Smooth muscle cell (in vitro differentiated cells): Measurements from ENCODE around the gene TMEM242. TPM values are rescaled to one million over a fixed set of nuclear protein-coding genes. Genes with fewer than 3 reads are reported as not detected.

Experiments
- DNase-seq: peaks from one replicate; lab custom pipeline; 2025; ENCODE audit not compliant: unreplicated experiment; lab: John Stamatoyannopoulos, UW
- H2AFZ ChIP-seq: fragments of 200-600 bp; sonication (generic); 2 replicates; pipeline ENCODE4 v1.6.0; 2016; ENCODE audit warnings: antibody characterized with exemption, low read depth, mild to moderate bottlenecking
- H3F3A ChIP-seq: fragments of 200-600 bp; sonication (generic); 2 replicates; pipeline ENCODE4 v1.6.0; 2017; ENCODE audit warnings: antibody characterized with exemption, low read depth
- H3K27ac ChIP-seq: fragments of 200-600 bp; sonication (generic); 2 replicates; pipeline ENCODE4 v1.5.1; 2016; ENCODE audit warnings: low read depth, mild to moderate bottlenecking
- H3K27me3 ChIP-seq: fragments of 200-600 bp; sonication (generic); 2 replicates; pipeline ENCODE4 v1.6.1; 2016; ENCODE audit warnings: low read depth, mild to moderate bottlenecking
- H3K36me3 ChIP-seq: fragments of 200-600 bp; sonication (generic); 2 replicates; pipeline ENCODE4 v1.5.1; 2016; ENCODE audit warnings: low read depth
- H3K4me1 ChIP-seq: fragments of 200-600 bp; sonication (generic); 2 replicates; pipeline ENCODE4 v1.5.1; 2016; ENCODE audit warnings: low read depth
- H3K4me2 ChIP-seq: fragments of 200-600 bp; sonication (generic); 2 replicates; pipeline ENCODE4 v1.6.0; 2016; ENCODE audit warnings: mild to moderate bottlenecking
- H3K4me3 ChIP-seq: fragments of 200-600 bp; sonication (generic); 2 replicates; pipeline ENCODE4 v1.5.1; 2016; ENCODE audit warnings: mild to moderate bottlenecking
- H3K79me2 ChIP-seq: fragments of 200-600 bp; sonication (generic); 2 replicates; pipeline ENCODE4 v1.6.0; 2016; ENCODE audit warnings: low read depth, mild to moderate bottlenecking
- H3K9ac ChIP-seq: fragments of 200-600 bp; sonication (generic); 2 replicates; pipeline ENCODE4 v1.6.0; 2016; ENCODE audit warnings: low read depth
- H3K9me3 ChIP-seq: fragments of 200-600 bp; sonication (generic); replicated peaks from 2 replicates; pipeline ENCODE4 v1.5.1; 2016; ENCODE audit warnings: low read depth
- H4K20me1 ChIP-seq: fragments of 200-600 bp; sonication (generic); 2 replicates; pipeline ENCODE4 v1.6.0; 2016; ENCODE audit warnings: low read depth
- WGBS: methylation state at CpG from one replicate; pipeline ENCODE4 v1.1.7; 2016; ENCODE audit warnings: low lambda C conversion rate; 5-methylcytosine and 5-hydroxymethylcytosine counted together
- polyA plus RNA-seq: library from polyadenylated mRNA; unstranded; fragments of >200 nt; fragmentation: Nextera tagmentation; extraction: Ambion mirVana; gene quantifications from 2 replicates; pipeline ENCODE4 v1.2.1, GENCODE V29; 2016
- total RNA-seq: library from RNA; depleted of rRNA; stranded (reverse); fragments of >200 nt; gene quantifications from 2 replicates; pipeline ENCODE4 v1.2.3, GENCODE V29; 2014
- TF ChIP-seq, protein P1 (sequence below): fragments of 200-600 bp; sonication (generic); IDR thresholded peaks from 2 replicates; pipeline ENCODE4 v1.5.1; 2017; ENCODE audit warnings: borderline replicate concordance, mild to moderate bottlenecking, antibody characterized with exemption; ENCODE audit not compliant: insufficient read depth, poor library complexity, severe bottlenecking

TMEM242 gene
- total and polyA plus RNA-seq, 2 experiments from 2014 or later = 7.0 to 13.3 TPM

DNA sequence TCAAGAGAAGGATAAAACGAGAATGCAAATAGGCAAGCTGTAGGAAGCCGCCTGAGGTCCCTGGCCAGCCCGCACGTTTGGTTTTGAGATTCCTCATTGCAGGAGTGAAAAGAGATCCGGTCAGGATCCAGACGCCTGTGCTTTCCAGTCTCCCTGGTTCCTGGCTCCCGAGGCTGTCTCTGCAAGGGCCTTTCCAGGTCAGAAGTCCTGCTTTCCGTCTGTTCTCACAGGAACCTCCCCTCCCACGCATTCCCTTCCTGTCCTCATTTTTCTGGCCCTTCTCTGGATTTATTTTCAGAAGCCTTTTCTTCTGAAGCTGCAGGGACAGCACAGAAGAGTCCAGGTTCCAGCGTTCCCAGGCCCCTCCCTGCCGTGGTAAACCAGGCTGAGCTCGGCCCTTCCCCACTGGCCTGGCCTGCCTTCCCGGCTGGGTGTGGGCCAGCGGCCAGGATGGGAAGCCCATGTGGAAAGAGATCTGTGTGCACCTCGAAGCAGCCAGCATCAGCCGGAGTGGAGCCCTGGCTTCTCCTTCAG lies 54.0 kb downstream of the TMEM242 start:
- Histone ChIP-seq H3K4me2 (peak overlapping the region; percentile 55), H2AFZ (peak overlapping the region; percentile 81), H3K36me3 (no peaks in the 10 kb centered on the region), H3K9ac (no peak overlapping the region), H3K9me3 (no peaks in the 10 kb centered on the region), H3K4me3 (no peak overlapping the region), H3K27ac (peak overlapping the region; percentile 57), H3F3A (peaks cover 4% of the 10 kb centered on the region), H3K79me2 (no peaks in the 10 kb centered on the region), H4K20me1 (no peaks in the 10 kb centered on the region), H3K4me1 (peaks cover 8% of the 10 kb centered on the region), H3K27me3 (no peaks in the 10 kb centered on the region)
- no peak for DNase-seq
- TF ChIP-seq, protein P1, sequence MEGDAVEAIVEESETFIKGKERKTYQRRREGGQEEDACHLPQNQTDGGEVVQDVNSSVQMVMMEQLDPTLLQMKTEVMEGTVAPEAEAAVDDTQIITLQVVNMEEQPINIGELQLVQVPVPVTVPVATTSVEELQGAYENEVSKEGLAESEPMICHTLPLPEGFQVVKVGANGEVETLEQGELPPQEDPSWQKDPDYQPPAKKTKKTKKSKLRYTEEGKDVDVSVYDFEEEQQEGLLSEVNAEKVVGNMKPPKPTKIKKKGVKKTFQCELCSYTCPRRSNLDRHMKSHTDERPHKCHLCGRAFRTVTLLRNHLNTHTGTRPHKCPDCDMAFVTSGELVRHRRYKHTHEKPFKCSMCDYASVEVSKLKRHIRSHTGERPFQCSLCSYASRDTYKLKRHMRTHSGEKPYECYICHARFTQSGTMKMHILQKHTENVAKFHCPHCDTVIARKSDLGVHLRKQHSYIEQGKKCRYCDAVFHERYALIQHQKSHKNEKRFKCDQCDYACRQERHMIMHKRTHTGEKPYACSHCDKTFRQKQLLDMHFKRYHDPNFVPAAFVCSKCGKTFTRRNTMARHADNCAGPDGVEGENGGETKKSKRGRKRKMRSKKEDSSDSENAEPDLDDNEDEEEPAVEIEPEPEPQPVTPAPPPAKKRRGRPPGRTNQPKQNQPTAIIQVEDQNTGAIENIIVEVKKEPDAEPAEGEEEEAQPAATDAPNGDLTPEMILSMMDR = no peak
- WGBS = 29% methylated on average over 16 of the region's 16 CpGs

DNA sequence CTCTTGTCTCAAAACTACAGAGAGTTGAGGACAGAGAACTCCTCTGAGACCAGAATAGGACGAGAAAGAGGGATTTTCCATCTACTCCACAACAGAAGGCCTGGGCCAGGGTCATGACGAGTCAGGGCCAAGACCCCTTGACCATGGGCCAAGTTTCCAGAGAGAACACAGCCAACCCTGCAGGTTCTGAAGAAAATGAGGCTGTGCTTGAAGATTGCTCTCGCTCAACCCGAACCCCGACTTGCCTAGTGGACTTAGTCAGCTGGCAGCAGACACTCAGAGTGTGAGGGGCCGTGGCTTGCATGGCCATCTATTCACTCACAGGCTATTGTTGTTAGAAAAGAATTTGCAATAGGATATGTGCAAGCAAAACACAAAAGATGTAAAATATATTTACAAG lies 54.5 kb downstream of the TMEM242 start:
- Histone ChIP-seq H2AFZ (peak overlapping the region; percentile 81), H3K9ac (no peak overlapping the region), H3K79me2 (no peaks in the 10 kb centered on the region), H3K27ac (peak overlapping the region; percentile 57), H3K9me3 (no peaks in the 10 kb centered on the region), H3K36me3 (no peaks in the 10 kb centered on the region), H4K20me1 (no peaks in the 10 kb centered on the region), H3K27me3 (no peaks in the 10 kb centered on the region), H3F3A (peaks cover 4% of the 10 kb centered on the region), H3K4me1 (peaks cover 8% of the 10 kb centered on the region), H3K4me3 (no peak overlapping the region), H3K4me2 (peak overlapping the region; percentile 55)
- TF ChIP-seq, protein P1 = no peak
- no peak for DNase-seq
- 89% methylated on average over 6 of the region's 6 CpGs for WGBS

DNA sequence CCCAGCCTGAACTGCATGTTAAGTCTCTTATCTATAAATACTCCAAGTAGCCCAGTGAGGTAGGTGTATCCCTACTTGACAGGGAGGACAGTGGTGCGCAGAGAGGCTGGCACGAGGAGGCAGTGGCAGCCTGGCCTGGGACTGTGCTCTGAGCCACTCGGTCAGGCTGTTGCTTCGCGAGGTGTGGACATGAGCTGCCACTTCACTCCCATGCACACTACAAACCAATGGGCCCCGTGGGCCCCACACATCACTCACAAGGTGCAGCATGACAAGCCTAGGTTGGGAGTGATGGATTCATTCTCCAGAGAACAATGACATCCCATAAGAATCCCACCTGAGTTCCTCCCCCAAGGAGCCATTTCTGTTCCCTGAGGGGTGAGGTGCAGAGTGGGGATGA lies 54.9 kb downstream of the TMEM242 start:
- Histone ChIP-seq H4K20me1 (no peaks in the 10 kb centered on the region), H3K4me2 (no peak overlapping the region), H3K9ac (no peak overlapping the region), H3K4me3 (no peak overlapping the region), H3K27ac (no peak overlapping the region), H3K27me3 (no peaks in the 10 kb centered on the region), H3K4me1 (peaks cover 8% of the 10 kb centered on the region), H3K79me2 (no peaks in the 10 kb centered on the region), H3K36me3 (no peaks in the 10 kb centered on the region), H3K9me3 (no peaks in the 10 kb centered on the region), H2AFZ (no peak overlapping the region), H3F3A (no peaks in the 10 kb centered on the region)
- DNase-seq = no peak
- WGBS = 94% methylated on average over 6 of the region's 6 CpGs
- TF ChIP-seq, protein P1 = no peak

DNA sequence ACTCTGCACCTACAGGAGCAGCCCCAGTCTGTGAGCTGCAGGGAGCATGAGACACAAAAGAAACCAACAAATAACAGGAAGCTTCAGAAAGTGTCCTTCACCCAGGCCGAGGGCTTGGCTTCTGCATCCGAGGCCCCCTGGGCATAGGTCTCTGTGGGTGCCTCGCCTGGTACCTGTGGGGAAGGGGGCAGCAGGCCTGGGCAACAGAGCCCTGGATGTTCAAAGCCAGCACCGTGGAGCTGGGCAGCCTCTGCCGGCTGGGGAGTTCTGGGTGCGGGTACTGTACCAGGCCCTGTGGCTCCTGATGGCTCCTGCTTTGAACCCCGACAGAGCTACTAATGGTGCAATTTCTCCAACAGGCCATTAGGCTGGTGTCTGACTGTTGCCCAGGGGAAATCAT lies 55.7 kb downstream of the TMEM242 start:
- Histone ChIP-seq H3K79me2 (no peaks in the 10 kb centered on the region), H3K4me1 (peaks cover 8% of the 10 kb centered on the region), H3K27me3 (no peaks in the 10 kb centered on the region), H3K27ac (no peak overlapping the region), H3K4me2 (no peak overlapping the region), H3F3A (no peaks in the 10 kb centered on the region), H4K20me1 (no peaks in the 10 kb centered on the region), H3K9ac (no peak overlapping the region), H3K4me3 (no peak overlapping the region), H3K9me3 (no peaks in the 10 kb centered on the region), H2AFZ (no peak overlapping the region), H3K36me3 (no peaks in the 10 kb centered on the region)
- no peak for DNase-seq
- TF ChIP-seq, protein P1 = no peak
- 93% methylated on average over 7 of the region's 7 CpGs for WGBS
